Measurements from ENCODE around the gene DVL1. TPM values are rescaled to one million over a fixed set of nuclear protein-coding genes. Genes with fewer than 3 reads are reported as not detected.
"Not testable (repeated sequence)": the region's sequence is repeated elsewhere in the genome, so short reads cannot be mapped to it uniquely, and the experiment has no call there.

DVL1 gene
- total RNA-seq, 8 experiments from 2014 or later: 47.8 to 81.4 (median 56.8) TPM

- ATAC-seq (replicated peaks in 6 of 8); H3K4me3 ChIP-seq; H3K27ac ChIP-seq; H3K4me1 ChIP-seq (replicated peaks in 1 of 2); in situ Hi-C loops (cut with MboI; ENCODE audit: low pct_unique_long_range_greater_than_20kb in 2 of 9, low sequenced_read_pairs in 9 of 9, unreplicated experiment in 9 of 9): not testable (repeated sequence)
- 91 to 100% (median 94%) methylated on average over 1 to 29 of the region's 29 CpGs; no CpG with 5 or more reads in 4 of the 10 experiments for whole genome bisulfite sequencing, 10 experiments
Observed at GRCh38 chr1:1385339-1385738, 36.1 kb upstream of the DVL1 start.

GRCh38 chr1:1381294-1381693 is 32.1 kb upstream of the DVL1 start:
- Histone ChIP-seq H3K4me1 (replicated peaks in 1 of 2) (peaks cover 1 to 3% of the 10 kb centered on the region in 2 donors), H3K4me3 (no peak overlapping the region), H3K27ac (no peak overlapping the region)
- in situ Hi-C loops (cut with MboI; ENCODE audit: low pct_unique_long_range_greater_than_20kb in 2 of 9, low sequenced_read_pairs in 9 of 9, unreplicated experiment in 9 of 9): no loop called here
- 80 to 100% (median 90%) methylated on average over 1 to 4 of the region's 8 CpGs; no CpG with 5 or more reads in 7 of the 10 experiments for WGBS, 10 experiments
- peak in 4 of 8 experiments; percentile 0 to 7 (median 4) for ATAC-seq (replicated peaks in 6 of 8)

- peak in 3 of 8 experiments; percentile 6 to 12 (median 9) for ATAC-seq (replicated peaks in 6 of 8)
- in situ Hi-C loops (cut with MboI; ENCODE audit: low pct_unique_long_range_greater_than_20kb in 2 of 9, low sequenced_read_pairs in 9 of 9, unreplicated experiment in 9 of 9): no loop called here
- Histone ChIP-seq H3K4me3 (no peak overlapping the region), H3K27ac (no peak overlapping the region), H3K4me1 (replicated peaks in 1 of 2) (peaks cover 6 to 7% of the 10 kb centered on the region in 2 donors)
- 86 to 100% methylated on average over 3 to 5 of the region's 16 CpGs; no CpG with 5 or more reads in 8 of the 10 experiments for WGBS, 10 experiments
Observed at GRCh38 chr1:1380860-1381259, 31.6 kb upstream of the DVL1 start.

- Histone ChIP-seq H3K4me3 (no peak overlapping the region), H3K4me1 (replicated peaks in 1 of 2) (peaks cover 17 to 19% of the 10 kb centered on the region in 2 donors), H3K27ac (no peak overlapping the region)
- in situ Hi-C loops (cut with MboI; ENCODE audit: low pct_unique_long_range_greater_than_20kb in 2 of 9, low sequenced_read_pairs in 9 of 9, unreplicated experiment in 9 of 9): no loop called here
- 85 to 100% (median 92%) methylated on average over 2 to 16 of the region's 16 CpGs; no CpG with 5 or more reads in 1 of the 10 experiments for WGBS, 10 experiments
- ATAC-seq (replicated peaks in 6 of 8): no peak
Observed at GRCh38 chr1:1377540-1378205, 28.5 kb upstream of the DVL1 start.

GRCh38 chr1:1376551-1377226 is 27.5 kb upstream of the DVL1 start:
- Histone ChIP-seq H3K4me1 (replicated peaks in 1 of 2) (peaks cover 25 to 28% of the 10 kb centered on the region in 2 donors), H3K27ac (peak overlapping the region; percentile 97 to 99), H3K4me3 (no peak overlapping the region)
- in situ Hi-C loops (cut with MboI; ENCODE audit: low pct_unique_long_range_greater_than_20kb in 2 of 9, low sequenced_read_pairs in 9 of 9, unreplicated experiment in 9 of 9): no loop called here
- ATAC-seq (replicated peaks in 6 of 8): no peak
- WGBS, 10 experiments: 56 to 100% (median 89%) methylated on average over 1 to 9 of the region's 10 CpGs; no CpG with 5 or more reads in 1 of the 10 experiments

- Histone ChIP-seq H3K4me3 (peak within 1 kb of the TSS; percentile 72 to 97 (median 80)), H3K27ac (peak within 1 kb of the TSS; percentile 97 to 99), H3K4me1 (replicated peaks in 1 of 2) (peaks cover 26 to 29% of the 10 kb centered on the region in 2 donors)
- in situ Hi-C loops (cut with MboI; ENCODE audit: low pct_unique_long_range_greater_than_20kb in 2 of 9, low sequenced_read_pairs in 9 of 9, unreplicated experiment in 9 of 9): no loop called here
- ATAC-seq (replicated peaks in 6 of 8): peak; percentile 85 to 96 (median 92)
- WGBS, 10 experiments: 0 to 10% (median 1%) methylated on average over 2 to 48 of the region's 85 CpGs; no CpG with 5 or more reads in 4 of the 10 experiments
Observed at GRCh38 chr1:1374929-1375662, 25.9 kb upstream of the DVL1 start, which contains the start of gene AURKAIP1. Gene AURKAIP1, minus strand, starts transcription at chr1:1375207. Its CDS starts 451 bp downstream, at chr1:1374756.

GRCh38 chr1:1374589-1374928 is 25.3 kb upstream of the DVL1 start:
- in situ Hi-C loops (cut with MboI; ENCODE audit: low pct_unique_long_range_greater_than_20kb in 2 of 9, low sequenced_read_pairs in 9 of 9, unreplicated experiment in 9 of 9): no loop called here
- H3K4me1 ChIP-seq (replicated peaks in 1 of 2): peaks cover 26 to 29% of the 10 kb centered on the region in 2 donors
- peak in 5 of 8 experiments; percentile 0 to 7 (median 1) for ATAC-seq (replicated peaks in 6 of 8)
- WGBS, 10 experiments: 0 to 4% methylated on average over 1 to 5 of the region's 24 CpGs; no CpG with 5 or more reads in 8 of the 10 experiments
- peak overlapping the region; percentile 72 to 97 (median 80) for H3K4me3 ChIP-seq
- H3K27ac ChIP-seq: peak overlapping the region; percentile 90 to 99

- Histone ChIP-seq H3K4me1 (replicated peaks in 1 of 2) (peaks cover 26 to 29% of the 10 kb centered on the region in 2 donors), H3K27ac (peak overlapping the region; percentile 90 to 99), H3K4me3 (peak overlapping the region; percentile 72 to 97 (median 80))
- ATAC-seq (replicated peaks in 6 of 8): no peak
- 0 to 84% (median 44%) methylated on average over 1 to 21 of the region's 52 CpGs; no CpG with 5 or more reads in 3 of the 10 experiments for WGBS, 10 experiments
- in situ Hi-C loops (cut with MboI; ENCODE audit: low pct_unique_long_range_greater_than_20kb in 2 of 9, low sequenced_read_pairs in 9 of 9, unreplicated experiment in 9 of 9): no loop called here
Observed at GRCh38 chr1:1373815-1374588, 24.8 kb upstream of the DVL1 start.

GRCh38 chr1:1373051-1373814 is 24.0 kb upstream of the DVL1 start:
- H3K27ac ChIP-seq: no peak overlapping the region
- peak overlapping the region in 4 of 5 donors; percentile 72 to 97 (median 80) for H3K4me3 ChIP-seq
- in situ Hi-C loops (cut with MboI; ENCODE audit: low pct_unique_long_range_greater_than_20kb in 2 of 9, low sequenced_read_pairs in 9 of 9, unreplicated experiment in 9 of 9): no loop called here
- H3K4me1 ChIP-seq (replicated peaks in 1 of 2): peaks cover 26 to 29% of the 10 kb centered on the region in 2 donors
- ATAC-seq (replicated peaks in 6 of 8): no peak
- 80 to 100% (median 90%) methylated on average over 1 to 15 of the region's 26 CpGs; no CpG with 5 or more reads in 5 of the 10 experiments for WGBS, 10 experiments

- WGBS, 10 experiments: 4 to 85% (median 32%) methylated on average over 1 to 14 of the region's 26 CpGs; no CpG with 5 or more reads in 4 of the 10 experiments
- in situ Hi-C loops (cut with MboI; ENCODE audit: low pct_unique_long_range_greater_than_20kb in 2 of 9, low sequenced_read_pairs in 9 of 9, unreplicated experiment in 9 of 9): no loop called here
- Histone ChIP-seq H3K27ac (no peak overlapping the region), H3K4me1 (replicated peaks in 1 of 2) (peaks cover 26 to 29% of the 10 kb centered on the region in 2 donors), H3K4me3 (peak overlapping the region in 2 of 5 donors; percentile 4 to 6)
- peak; percentile 3 to 22 (median 18) for ATAC-seq (replicated peaks in 6 of 8)
Observed at GRCh38 chr1:1371746-1372711, 22.8 kb upstream of the DVL1 start.

- no peak for ATAC-seq (replicated peaks in 6 of 8)
- H3K4me3 ChIP-seq: no peak overlapping the region
- WGBS, 10 experiments: 71 to 100% (median 86%) methylated on average over 1 to 10 of the region's 12 CpGs; no CpG with 5 or more reads in 7 of the 10 experiments
- H3K27ac ChIP-seq: no peak overlapping the region
- H3K4me1 ChIP-seq (replicated peaks in 1 of 2): peaks cover 24 to 28% of the 10 kb centered on the region in 2 donors
- in situ Hi-C loops (cut with MboI; ENCODE audit: low pct_unique_long_range_greater_than_20kb in 2 of 9, low sequenced_read_pairs in 9 of 9, unreplicated experiment in 9 of 9): no loop called here
Observed at GRCh38 chr1:1371364-1371745, 22.1 kb upstream of the DVL1 start.
